Measurements from ENCODE around the gene METTL13. TPM values are rescaled to one million over a fixed set of nuclear protein-coding genes. Genes with fewer than 3 reads are reported as not detected.

METTL13 gene
- polyA plus RNA-seq, 10 donors: 19.3 to 29.1 (median 20.7) TPM

DNA sequence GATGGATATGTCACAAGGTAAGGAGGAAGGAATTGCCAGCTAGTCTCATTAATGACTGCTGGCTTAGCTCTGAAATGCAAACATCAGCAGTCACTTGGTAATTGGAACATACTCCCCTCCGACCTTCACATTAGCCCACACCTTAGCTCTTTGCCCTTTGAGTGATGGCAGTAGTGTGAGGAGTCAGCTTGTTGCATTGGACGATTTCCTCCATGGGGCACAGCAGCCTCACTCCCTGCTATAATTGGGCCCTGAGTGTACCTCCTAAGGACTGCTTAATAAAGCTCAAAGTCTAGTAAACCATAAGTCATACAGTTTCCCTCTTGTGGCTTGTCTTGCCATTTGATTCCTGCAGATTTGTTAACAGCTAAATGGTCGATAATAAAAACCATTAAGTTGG, 19.4 kb downstream of the METTL13 start:
- DNase-seq: no peak

DNA sequence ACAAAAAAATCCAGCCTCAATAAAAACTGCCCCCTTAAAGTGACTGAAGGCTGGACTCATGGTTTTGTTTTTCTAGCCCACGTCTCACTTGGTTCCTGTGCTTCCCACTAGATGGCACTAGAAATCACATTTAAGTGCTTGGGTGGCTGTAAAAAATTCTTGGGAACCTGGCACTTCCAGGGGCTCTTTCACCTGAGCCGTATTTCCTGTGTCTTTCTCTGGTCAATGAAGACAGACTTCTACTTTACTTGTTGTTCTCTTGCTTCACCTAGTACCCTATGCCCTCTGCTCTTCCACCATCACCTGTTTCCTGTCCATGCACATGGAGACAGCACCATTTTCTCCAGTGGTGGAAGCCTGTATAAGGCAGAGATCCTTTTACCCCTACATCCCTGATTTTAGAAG, 20.0 kb downstream of the METTL13 start:
- DNase-seq: peak; percentile 36 to 60 (median 36)

DNA sequence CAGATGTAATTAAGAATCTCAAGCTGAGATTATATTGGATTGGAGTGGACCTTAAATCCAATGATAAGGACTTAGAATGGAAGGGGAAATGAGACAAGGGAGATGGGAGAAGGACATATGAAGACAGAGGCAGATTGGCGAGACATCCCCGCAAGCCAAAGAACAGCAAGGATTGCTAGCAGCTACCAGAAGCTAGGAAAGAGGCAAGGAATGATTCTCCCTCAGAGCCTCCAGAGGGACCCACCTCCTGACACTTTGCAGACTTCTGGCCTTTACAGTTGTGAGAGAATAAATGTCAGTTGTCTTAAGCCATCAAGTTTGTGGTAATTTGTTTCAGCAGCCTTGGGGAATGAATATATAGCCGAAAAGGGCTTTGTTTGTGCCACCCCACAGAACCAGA, 20.7 kb downstream of the METTL13 start:
- no peak for DNase-seq

DNA sequence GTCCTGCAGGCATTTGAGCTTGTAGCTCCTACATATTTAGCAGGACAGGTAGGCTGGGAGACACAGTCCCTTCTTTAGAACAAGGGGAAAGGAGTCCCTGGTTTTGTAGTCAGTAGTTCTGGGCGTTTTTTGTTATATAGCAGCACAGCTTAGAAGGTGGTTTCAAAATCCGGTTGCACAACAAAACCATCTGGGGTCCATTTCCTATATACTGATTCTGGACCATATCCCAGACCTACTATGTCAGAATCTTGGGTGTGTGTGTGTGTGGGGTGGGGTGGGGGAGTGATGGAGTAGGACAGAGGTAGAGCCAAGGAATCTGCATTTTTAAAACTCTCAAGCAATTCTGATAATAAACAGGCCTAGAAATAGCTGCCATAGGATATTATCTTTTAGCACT, 21.6 kb downstream of the METTL13 start:
- peak in 2 of 3 donors; percentile 24 to 59 for DNase-seq

DNA sequence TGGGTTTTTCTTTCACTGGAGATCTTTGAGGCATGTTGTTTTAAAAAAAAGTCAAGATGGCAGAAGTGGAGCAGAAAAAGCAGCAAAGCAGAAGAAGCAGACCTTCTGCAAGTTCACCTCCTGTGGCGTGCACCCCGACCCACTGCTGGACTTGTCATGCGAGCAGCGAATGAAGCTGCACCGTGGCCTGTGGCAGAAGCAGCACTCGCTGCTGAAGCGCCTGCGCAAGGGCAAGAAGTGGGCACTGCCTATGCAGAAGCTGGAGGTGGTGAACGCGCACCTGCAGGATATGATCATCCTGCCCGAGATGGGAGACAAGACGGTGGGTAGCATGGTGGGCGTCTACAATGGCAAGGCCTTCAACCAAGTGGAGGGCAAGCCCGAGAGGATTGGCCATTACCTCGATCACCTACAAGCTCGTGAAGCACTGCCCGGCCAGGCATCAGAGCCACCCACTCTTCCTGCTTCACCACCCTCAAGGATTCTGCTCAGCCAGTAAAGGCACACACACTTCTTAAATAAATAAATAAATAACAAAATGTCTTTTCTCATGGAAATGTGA, 22.1 kb downstream of the METTL13 start:
- DNase-seq: no peak

DNA sequence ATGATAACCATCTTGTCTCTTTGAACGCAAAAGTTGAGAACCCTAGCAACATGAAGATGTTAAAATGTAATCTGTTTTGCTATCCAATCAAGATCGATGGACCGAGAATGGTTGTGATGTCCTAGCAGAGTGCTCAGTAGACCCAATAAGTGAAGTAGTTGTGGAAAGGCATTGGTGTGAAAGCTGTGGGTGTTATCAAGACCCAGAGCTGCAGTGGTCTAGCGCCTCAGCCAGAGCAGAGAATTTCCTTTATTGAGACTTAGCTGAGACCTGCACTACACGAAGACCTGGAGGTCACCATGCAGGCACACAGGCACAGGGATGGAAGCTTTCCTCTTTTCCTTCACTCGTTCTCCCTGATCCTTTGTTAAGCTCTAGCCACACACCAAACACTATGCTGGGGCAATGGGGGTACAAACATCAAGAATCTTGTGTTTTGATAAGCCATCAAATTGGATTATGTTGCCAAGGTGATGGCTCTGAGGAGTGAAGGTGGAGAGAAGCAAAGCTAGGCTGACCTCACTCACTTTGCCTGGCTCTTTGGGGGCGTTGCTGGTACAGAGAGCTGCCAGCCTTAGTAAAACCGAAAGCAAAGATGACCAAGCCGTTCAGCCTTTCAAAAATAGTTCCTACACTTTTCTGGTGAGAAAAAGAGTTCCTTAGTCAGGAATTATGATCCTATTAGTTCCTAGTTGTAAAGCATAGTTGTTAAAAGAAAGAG, 24.1 kb downstream of the METTL13 start:
- DNase-seq: no peak

DNA sequence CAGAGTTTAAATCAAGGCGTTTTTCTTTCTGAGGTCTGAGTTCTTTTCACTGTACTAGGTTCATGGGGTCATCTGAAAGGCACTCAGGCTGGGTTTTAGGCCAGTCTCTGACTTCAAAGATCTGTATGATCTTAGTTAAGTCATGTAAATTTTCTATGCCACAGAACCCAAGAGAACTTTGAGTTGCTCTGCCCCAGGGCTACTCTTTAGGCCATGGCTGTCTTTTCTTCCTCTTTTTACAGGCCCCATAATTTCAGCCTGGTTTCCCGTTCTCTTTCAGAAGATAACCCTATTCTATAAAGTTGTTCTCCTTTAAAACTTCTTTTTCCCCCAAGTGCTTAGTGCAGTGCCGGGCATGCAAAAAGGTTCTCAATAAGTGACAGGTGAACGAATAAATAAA, 26.1 kb downstream of the METTL13 start:
- DNase-seq: no peak

DNA sequence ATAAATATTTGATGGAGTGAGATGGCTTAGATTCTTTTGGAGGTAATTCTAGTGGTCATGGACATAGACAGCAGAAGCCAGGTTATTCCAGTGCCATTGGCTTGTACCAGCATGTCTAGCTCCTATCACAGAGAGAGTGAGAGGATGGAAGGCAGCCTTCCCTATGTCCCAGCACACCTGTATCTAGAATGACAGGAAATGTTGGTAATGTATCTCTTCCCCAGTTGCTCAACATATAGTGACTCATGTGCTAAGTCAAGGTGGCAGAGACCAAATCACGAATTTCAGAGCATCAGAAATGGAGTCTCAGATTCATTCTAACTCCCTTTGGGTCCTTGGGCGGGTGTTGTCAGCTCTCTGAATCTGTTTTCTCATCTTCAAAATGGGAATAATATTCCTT, 28.4 kb downstream of the METTL13 start:
- no peak for DNase-seq

DNA sequence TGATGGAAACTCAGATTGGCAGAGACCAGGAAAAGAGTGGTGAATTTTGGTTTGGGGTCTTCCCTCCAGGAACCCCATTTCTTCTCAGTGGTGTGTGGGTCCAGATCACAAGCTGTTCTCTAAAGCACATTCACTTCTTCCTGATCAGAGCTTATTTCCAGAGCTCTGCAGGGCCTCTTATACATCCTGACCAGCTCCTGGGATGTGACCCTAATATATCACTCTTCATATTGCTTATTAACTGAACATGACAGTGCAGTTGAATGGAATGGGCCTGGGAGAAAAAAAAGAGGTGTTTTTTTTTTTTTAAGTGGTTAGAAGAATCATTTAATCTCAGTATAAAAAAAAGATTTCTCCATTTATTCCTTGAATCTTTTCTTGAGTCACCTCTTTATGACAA, 30.2 kb downstream of the METTL13 start:
- no peak for DNase-seq

DNA sequence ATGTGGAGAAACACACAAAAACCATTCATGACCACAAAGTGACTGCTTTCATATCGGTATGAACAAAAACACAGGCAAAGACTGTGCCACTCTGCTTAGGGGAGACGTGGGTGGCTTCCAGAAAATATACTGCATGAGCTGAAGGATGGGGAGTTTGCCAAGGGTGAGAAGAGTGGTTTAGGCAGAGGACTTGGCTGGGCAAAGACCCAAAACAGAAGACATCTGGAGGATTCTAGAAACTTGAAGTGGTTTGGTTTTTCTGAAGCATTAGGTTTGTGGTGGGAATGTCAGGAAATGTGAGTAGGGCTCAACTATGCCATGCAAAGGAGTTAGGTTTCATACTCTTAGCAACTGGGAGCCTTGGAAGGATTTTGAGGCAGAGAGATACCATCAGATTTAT, 33.2 kb downstream of the METTL13 start:
- no peak for DNase-seq

DNA sequence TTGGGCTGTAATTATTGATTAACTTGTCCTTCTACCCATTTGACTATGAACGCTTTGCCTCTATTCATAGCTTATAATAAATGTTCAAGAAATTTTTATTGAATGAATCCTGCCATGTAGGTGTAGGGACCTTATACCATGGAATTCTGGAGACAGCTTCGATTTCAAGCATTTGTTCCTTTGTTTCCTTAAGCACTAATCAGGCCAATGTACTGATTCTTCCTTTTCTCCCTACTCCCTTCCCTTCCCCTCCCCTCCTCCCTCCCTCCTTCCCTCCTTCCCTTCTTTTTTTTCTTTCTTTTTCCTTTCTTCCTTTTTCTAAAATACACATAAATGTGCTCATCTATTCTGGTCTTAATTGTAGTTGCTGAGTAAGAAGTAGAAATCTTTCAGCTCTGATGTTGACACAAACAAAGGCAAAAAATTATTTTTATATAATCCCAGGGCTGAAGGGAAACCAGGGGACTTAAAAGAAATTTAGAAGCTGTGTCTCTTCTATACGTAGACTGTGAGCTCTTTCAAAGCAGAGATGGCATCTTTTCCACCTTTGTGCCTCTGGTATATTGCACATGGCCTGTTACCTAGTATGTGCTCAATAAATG, 34.9 kb downstream of the METTL13 start:
- DNase-seq: no peak

DNA sequence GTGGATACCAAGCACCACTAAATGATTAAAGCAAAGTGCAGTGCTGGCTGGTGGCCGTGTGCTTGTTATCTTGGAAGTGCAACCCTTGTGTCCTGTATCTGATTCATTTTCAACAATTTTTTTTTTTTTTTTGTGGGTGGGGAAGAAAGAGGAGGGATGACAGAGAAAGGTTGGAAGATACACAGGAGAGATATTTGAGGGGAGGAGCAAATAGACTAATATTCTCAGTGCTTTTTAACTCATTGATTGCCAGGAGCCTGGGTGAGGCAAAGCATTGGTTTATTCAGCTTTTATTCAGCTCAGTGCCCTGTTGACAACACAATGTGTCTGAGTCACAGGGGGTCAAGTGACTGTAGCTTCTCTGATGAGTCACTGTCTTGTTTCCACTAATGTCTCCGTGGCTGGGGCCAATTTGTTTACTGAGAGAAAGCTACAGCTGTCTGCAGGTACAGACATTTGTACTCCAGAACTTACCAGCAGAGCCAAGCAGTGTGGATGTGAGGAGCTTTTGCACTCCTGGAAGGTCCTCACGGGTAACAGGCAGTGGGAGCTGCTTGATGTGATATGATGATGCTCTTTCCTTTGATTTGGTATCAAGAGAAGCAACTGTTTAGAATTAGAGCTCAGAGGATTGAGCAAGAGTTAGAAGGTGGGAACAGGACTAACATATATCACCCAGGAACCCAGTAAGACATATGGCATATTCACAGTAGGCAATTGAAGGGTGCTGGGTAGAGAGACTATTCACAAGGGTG, 36.2 kb downstream of the METTL13 start:
- no peak for DNase-seq

DNA sequence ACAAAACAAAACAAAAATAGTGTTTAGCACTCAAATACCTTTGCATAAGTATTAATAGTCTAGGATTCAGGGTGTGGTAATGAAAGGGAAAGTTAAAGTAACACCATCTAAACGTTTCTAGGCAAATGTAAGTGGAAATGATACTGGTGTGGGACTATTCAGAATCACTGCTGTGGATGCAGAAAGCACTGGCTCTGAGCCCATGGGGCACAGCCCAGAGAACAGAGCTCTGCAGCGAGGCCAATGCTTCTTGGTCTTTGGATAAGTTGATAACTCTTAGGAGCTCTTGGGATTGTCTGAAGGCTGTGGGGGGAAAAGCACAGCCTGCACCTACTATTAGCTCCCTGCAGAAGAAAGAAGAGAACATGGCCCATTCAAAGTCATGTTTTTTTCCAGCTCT, 38.5 kb downstream of the METTL13 start:
- DNase-seq: no peak

DNA sequence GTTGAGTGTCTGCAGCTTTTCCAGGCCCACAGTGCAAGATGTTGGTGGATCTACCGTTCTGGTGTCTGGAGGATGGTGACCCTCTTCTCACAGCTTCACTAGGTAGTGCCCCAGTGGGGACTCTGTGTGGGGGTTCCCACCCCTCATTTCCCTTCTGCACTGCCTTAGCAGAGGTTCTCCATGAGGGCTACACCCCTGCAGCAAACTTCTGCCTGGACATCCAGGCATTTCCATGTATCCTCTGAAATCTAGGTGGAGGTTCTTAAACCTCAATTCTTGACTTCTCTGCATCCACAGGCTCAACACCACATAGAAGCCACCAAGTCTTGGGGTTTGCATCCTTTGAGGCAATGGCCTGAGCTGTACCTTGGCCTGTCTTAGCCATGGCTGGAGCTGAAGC, 45.5 kb downstream of the METTL13 start:
- no peak for DNase-seq

DNA sequence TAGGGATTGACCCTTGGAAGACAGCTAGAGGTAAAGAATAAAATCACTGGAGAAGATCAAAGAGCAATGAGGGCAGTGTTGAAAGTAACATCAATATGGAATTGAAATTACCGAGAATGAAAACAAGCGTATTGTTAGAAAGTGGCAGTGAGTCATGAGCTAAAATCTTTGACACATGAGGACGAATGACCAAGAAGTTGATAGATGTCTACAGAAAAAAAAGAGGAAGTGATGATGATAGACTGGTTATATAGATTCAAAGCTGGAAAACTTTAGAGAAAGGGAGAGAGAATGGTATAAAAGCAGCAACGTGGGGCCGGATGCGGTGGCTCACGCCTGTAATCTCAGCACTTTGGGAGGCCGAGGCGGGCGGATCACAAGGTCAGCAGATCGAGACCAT, 47.3 kb downstream of the METTL13 start:
- DNase-seq: no peak

DNA sequence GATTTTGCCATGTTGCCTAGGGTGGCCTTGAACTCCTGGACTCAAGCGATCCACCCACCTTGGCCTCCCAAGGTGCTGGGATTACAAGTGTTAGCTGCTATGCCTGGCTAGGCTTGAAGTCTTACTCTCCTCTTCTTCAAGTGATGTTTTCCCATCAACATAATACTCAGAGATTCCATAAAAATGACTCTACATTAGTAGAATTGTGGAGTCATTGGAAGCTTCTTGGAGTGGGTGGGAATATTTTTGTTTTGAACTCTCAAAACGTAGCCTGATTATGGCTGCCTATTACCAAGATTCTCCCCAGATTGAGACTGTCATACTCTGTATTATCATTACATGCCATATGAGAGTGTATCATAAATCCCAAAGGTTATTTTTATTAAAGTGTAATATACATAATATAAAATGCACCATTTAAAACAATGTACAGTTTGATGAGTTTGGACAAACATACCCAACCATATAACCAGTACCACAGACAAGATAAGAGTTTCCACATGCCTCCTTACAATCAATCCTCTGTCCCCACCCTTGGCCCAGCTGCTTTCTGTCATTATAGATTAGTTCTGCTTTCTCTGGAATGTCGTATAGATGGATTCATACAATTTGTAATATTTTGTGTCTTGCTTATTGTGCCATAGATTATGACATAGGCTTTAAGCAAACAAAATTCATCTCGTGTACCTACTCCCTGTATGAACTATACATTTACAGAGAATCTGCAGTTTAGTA, 51.8 kb downstream of the METTL13 start:
- DNase-seq: peak in 1 of 3 donors; percentile 11

DNA sequence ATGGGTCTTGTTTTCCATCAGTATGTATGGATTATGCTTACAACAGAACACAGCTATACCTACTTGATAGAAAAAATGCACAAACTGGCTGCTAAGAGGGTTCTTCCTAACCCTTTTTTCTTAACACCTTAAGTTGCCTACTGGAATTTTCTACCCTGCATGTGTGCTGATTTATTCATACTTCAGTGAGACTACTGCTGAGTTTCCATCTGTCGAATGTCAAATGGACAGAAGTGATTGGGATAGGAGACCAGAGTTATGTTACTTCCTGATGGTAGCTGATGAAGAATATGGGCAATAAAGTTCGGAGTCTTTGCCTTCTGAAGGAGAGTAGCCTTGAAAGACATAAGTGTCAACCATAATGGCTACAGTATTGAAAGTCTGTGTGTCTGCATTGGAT, 53.4 kb downstream of the METTL13 start:
- DNase-seq: no peak

DNA sequence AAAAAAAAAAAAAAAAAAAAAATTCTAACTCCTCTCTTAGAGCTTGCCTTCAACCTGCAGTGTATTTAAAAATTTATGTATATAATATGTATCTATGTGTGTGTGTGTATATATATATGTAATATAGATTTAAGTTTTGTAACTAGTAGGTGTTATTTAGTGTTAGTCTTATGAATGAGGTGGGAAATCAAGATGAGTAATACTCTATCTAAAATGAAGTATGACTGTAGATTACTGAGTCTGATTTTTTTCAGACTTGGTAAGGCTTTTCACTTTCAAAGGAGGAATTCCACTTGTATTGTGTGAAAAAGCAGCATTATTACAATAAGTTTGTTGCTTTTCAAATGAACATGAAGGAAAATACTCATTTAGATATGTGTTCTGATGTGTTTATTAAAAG, 54.4 kb downstream of the METTL13 start:
- no peak for DNase-seq

DNA sequence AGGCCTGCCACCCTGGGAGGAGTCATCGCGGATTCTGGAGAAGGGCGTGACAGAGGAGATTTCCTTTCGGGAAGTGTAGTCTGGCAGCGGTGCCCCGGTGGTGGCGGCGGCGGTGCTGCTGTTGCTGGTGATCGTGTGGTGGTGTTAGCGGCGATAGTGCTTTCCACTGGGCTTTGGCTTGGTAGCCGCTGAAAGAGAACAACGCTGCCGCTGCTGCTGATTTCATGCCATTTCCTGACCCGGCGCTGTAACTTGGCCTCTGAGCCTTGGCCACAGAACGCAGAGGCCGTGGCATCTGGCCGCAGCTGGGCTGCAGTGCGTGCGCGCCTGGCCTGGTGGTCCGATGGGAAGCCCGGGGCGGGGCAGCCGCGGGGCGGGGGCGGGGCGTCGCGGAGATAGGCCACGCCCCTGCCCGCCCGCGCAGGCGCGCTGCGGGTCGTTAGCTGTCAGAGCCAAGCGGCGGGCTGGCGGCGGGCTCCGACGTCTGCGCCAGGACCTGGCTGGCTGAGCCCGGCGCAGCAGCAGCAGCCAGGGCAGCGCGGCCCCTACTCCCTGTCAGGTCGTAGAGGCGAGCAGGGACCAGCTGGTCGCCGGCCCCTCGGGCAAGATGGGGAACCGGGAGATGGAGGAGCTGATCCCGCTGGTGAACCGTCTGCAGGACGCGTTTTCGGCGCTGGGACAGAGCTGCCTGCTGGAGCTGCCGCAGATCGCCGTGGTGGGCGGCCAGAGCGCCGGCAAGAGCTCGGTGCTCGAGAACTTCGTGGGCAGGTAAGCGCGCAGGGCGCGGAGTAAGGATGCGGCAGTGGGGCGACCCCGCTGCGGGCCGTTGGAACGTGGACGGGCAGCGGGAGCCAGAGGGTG, 59.8 kb downstream of the METTL13 start, which contains the start of gene DNM3:
DNM3 (plus strand) TSS at position 449 of the 861 bp plus-strand sequence; CDS start at position 608, 159 bp downstream.
- peak; percentile 75 to 91 (median 81) for DNase-seq

DNA sequence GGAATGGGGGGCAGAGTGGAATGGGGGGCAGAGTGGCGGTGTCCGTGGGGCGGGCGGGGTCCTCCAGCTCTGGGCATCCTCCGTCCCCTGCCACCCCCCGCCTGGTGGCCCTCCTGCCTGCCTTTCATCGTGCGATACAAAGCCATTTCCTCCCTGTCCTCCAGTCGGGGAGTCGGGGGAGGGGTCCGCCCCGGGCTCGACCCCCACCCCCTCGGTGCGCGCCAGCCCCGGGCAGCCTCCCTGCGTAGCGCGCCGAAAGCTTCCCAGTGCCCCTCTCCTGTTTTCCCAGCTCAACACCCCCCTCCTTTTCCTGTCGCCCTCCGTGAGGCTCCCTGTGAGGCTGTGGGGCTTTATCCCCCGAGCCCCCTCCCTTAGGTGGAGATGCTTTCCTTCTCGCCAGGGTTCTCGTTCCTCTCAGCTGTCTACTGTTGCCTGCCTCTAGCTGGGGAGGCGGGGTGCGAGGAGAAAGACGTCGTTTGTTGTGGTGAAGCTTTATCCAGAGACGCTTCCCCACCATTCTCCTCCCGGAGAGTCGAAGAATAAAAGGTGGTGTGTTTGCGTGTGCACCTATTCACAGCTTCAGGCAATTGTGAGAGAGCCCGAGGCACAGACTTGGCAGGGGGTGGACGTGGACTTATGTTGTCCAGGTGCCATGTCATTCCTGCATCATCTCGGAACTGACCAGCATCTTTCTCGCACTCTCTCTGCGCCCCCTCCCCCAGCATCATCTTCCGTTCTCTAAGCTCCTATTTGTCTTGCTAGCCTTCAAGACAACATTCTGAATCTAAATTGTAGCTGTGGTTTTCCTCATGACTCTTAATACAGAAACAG, 60.7 kb downstream of the METTL13 start:
- DNase-seq: peak in 2 of 3 donors; percentile 12 to 54
